Right lobe of liver (tissue), 6 donors: ENCODE measurements around the gene TMEM213. TPM values are rescaled to one million over a fixed set of nuclear protein-coding genes. Genes with fewer than 3 reads are reported as not detected.
A peak's percentile ranks its signal among the peaks of the same experiment; 100 is the strongest.

Experiments used
- ATAC-seq, 4 donors: fragments of 200-7000 bp; cut with Tn5 transposase; one replicate each; pipeline ENCODE4 v1.9.1; 2020; ENCODE audit warnings: mild to moderate bottlenecking in 4 of 4, moderate library complexity in 4 of 4
- DNase-seq, 3 donors: peaks; one replicate each; pipeline ENCODE4 v3.0.0-alpha.2; 2020
- H3K27ac ChIP-seq, 3 donors: fragments of 200-600 bp; one replicate each; pipeline ENCODE4 v1.8.0; 2022
- H3K27me3 ChIP-seq, 2 donors: fragments of 200-600 bp; one replicate each; pipeline ENCODE4 v1.8.0; 2022
- H3K36me3 ChIP-seq, 4 donors: fragments of 200-600 bp; sonication (generic) in 1 of 4; one replicate each; pipeline versions ENCODE4 v1.5.1 to v1.8.0; 2017 to 2022; ENCODE audit warnings: control low read depth in 1 of 4
- H3K4me1 ChIP-seq, 4 donors: fragments of 200-600 bp; sonication (generic) in 1 of 4; one replicate each; pipeline versions ENCODE4 v1.5.1 to v1.8.0; 2017 to 2022; ENCODE audit warnings: control low read depth in 1 of 4
- H3K4me3 ChIP-seq, 3 donors: fragments of 200-600 bp; one replicate each; pipeline ENCODE4 v1.8.0; 2022
- H3K9me3 ChIP-seq, 4 donors: fragments of 200-600 bp; sonication (generic) in 1 of 4; one replicate each; pipeline versions ENCODE4 v1.5.1 to v1.8.0; 2017 to 2022; ENCODE audit warnings: control low read depth in 1 of 4
- POLR2A ChIP-seq: fragments of 450-650 bp; IDR thresholded peaks from one replicate; pipeline ENCODE4 v1.6.1; 2017; ENCODE audit warnings: antibody characterized with exemption, mild to moderate bottlenecking
- WGBS: methylation state at CpG from one replicate; pipeline ENCODE4 v1.1.6; 2018; ENCODE audit warnings: low coverage, low lambda C conversion rate; ENCODE audit not compliant: insufficient coverage; ENCODE audit errors: missing lambda C conversion rate; 5-methylcytosine and 5-hydroxymethylcytosine counted together
- intact Hi-C, 2 donors: fragments of 100-400 bp; cut with DNase I; formaldehyde crosslinking; loops; one replicate each; pipeline versions ENCODE4 v1.11.2 to v1.14.1; 2022
- total RNA-seq, 6 experiments: library from RNA; depleted of rRNA in 2 of 6; stranded (reverse); fragments of >200 nt in 2 of 6; fragmentation: NEBNext Ultra II Directional in 3 of 6; extraction: Animal tissue kit (Norgen Biotek cat#: 25700) in 3 of 6; gene quantifications; one replicate each; pipeline versions ENCODE4 v1.1.0 to v1.2.4, GENCODE V29; 2016 to 2023
- TF ChIP-seq, protein P1 (sequence below), 4 donors: fragments of 200-600 bp in 3 of 4; fragments of 450-650 bp in 1 of 4; IDR thresholded peaks; one replicate each; pipeline versions ENCODE4 v1.5.1 to v1.8.0; 2016 to 2022; ENCODE audit warnings: antibody characterized with exemption in 4 of 4, mild to moderate bottlenecking in 2 of 4
- donor health status: DM: no; HTN: yes; CAD: no.
- donor health status: DM: no; HTN: no; CAD: no.
- donor health status: DM: no; HTN: no; CAD: no.
- donor health status: DM: no; HTN: yes; CAD: no.
- donor health status: DM: no; HTN: yes; CAD: no.

The TMEM213 gene
- total RNA-seq, 6 experiments from 2014 or later: not detected

- H3K4me1 ChIP-seq: no peaks in the 10 kb centered on the region
- H3K27ac ChIP-seq: no peak overlapping the region
- H3K36me3 ChIP-seq: no peaks in the 10 kb centered on the region
- H3K4me3 ChIP-seq: no peak overlapping the region
- no peak for ATAC-seq
- no peaks in the 10 kb centered on the region for H3K9me3 ChIP-seq
- TF ChIP-seq POLR2A: no peak
- TF ChIP-seq, protein P1, sequence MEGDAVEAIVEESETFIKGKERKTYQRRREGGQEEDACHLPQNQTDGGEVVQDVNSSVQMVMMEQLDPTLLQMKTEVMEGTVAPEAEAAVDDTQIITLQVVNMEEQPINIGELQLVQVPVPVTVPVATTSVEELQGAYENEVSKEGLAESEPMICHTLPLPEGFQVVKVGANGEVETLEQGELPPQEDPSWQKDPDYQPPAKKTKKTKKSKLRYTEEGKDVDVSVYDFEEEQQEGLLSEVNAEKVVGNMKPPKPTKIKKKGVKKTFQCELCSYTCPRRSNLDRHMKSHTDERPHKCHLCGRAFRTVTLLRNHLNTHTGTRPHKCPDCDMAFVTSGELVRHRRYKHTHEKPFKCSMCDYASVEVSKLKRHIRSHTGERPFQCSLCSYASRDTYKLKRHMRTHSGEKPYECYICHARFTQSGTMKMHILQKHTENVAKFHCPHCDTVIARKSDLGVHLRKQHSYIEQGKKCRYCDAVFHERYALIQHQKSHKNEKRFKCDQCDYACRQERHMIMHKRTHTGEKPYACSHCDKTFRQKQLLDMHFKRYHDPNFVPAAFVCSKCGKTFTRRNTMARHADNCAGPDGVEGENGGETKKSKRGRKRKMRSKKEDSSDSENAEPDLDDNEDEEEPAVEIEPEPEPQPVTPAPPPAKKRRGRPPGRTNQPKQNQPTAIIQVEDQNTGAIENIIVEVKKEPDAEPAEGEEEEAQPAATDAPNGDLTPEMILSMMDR (IDR thresholded peaks at IDR 0.05): no peak
- DNase-seq: no peak
- intact Hi-C loops: no loop called here
- no peaks in the 10 kb centered on the region for H3K27me3 ChIP-seq
- 92% methylated on average over 5 of the region's 5 CpGs for WGBS
Measured at GRCh38 chr7:138873220-138873892, 75.6 kb downstream of the TMEM213 start.

DNA sequence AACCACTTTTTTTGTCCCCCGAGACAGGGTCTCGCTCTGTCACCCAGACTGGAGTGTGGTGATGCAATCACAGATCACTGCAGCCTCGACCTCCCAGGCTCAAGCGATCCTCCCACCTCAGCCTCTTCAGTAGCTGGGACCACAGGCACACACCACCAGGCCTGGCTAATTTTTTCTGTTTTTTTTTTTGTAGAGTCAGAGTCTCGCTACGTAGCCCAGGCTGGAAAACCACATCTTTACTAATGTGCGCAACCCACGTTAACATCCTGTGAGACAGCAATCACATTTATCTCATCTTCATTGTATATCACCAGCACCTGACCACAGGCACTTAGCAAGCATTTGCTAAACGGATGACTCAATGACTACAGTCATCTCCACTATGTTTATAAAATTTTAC, 78.0 kb downstream of the TMEM213 start:
- no peak for TF ChIP-seq POLR2A
- TF ChIP-seq, protein P1 (IDR thresholded peaks at IDR 0.05): no peak
- no peak overlapping the region for H3K27ac ChIP-seq
- H3K36me3 ChIP-seq: no peaks in the 10 kb centered on the region
- WGBS: 71% methylated on average over 6 of the region's 9 CpGs
- H3K9me3 ChIP-seq: no peaks in the 10 kb centered on the region
- no peaks in the 10 kb centered on the region for H3K27me3 ChIP-seq
- H3K4me1 ChIP-seq: no peaks in the 10 kb centered on the region
- DNase-seq: no peak
- intact Hi-C loops: no loop called here
- H3K4me3 ChIP-seq: no peak overlapping the region
- peak in 2 of 4 donors; percentile 28 to 29 for ATAC-seq

GRCh38 chr7:138876326-138876725, 78.5 kb downstream of the TMEM213 start:
- intact Hi-C loops: no loop called here
- ATAC-seq: no peak
- 92% methylated on average over 4 of the region's 4 CpGs for WGBS
- no peaks in the 10 kb centered on the region for H3K9me3 ChIP-seq
- TF ChIP-seq POLR2A: no peak
- TF ChIP-seq, protein P1 (IDR thresholded peaks at IDR 0.05): no peak
- H3K27me3 ChIP-seq: no peaks in the 10 kb centered on the region
- H3K27ac ChIP-seq: no peak overlapping the region
- H3K36me3 ChIP-seq: no peaks in the 10 kb centered on the region
- H3K4me3 ChIP-seq: no peak overlapping the region
- H3K4me1 ChIP-seq: no peaks in the 10 kb centered on the region
- no peak for DNase-seq

- 85% methylated on average over 2 of the region's 7 CpGs for WGBS
- no peak for TF ChIP-seq POLR2A
- TF ChIP-seq, protein P1 (IDR thresholded peaks at IDR 0.05): no peak
- no peaks in the 10 kb centered on the region for H3K36me3 ChIP-seq
- H3K27ac ChIP-seq: no peak overlapping the region
- DNase-seq: no peak
- H3K9me3 ChIP-seq: no peaks in the 10 kb centered on the region
- no peak overlapping the region for H3K4me3 ChIP-seq
- H3K27me3 ChIP-seq: no peaks in the 10 kb centered on the region
- no peak for ATAC-seq
- no peaks in the 10 kb centered on the region for H3K4me1 ChIP-seq
- intact Hi-C loops: no loop called here
Measured at GRCh38 chr7:138878051-138878450, 80.3 kb downstream of the TMEM213 start.

- TF ChIP-seq, protein P1 (IDR thresholded peaks at IDR 0.05): no peak
- ATAC-seq (peak in 1 of 4 donors; percentile 46), DNase-seq (no peak)
- Histone ChIP-seq H3K9me3 (no peaks in the 10 kb centered on the region), H3K4me3 (no peak overlapping the region), H3K27ac (no peak overlapping the region), H3K4me1 (no peaks in the 10 kb centered on the region), H3K36me3 (no peaks in the 10 kb centered on the region), H3K27me3 (no peaks in the 10 kb centered on the region)
- intact Hi-C loops: no loop called here
Measured at GRCh38 chr7:138878856-138879255, 81.1 kb downstream of the TMEM213 start.
